MM.1S (cell line): ENCODE results near the gene MYO1F.
A peak's percentile ranks its signal among the peaks of the same experiment; 100 is the strongest.

Source experiments
- DNase-seq: peaks from one replicate; pipeline ENCODE4 v3.0.0-alpha.2; 2015
- H2AFZ ChIP-seq: fragments of 300-600 bp; sonication (generic); 2 replicates; pipeline ENCODE4 v1.6.0; 2016; ENCODE audit warnings: antibody characterized with exemption, low read length
- H3F3A ChIP-seq: fragments of 300-600 bp; sonication (generic); 2 replicates; pipeline ENCODE4 v1.6.1; 2016; ENCODE audit warnings: mild to moderate bottlenecking, antibody characterized with exemption, low read length, moderate library complexity, mixed read lengths; ENCODE audit not compliant: insufficient read depth
- H3K27ac ChIP-seq: fragments of 300-600 bp; sonication (generic); 2 replicates; pipeline ENCODE4 v1.5.1; 2016; ENCODE audit warnings: mild to moderate bottlenecking, low read length
- H3K27me3 ChIP-seq: fragments of 300-600 bp; sonication (generic); replicated peaks from 2 replicates; pipeline ENCODE4 v1.6.0; 2016; ENCODE audit warnings: low read length; ENCODE audit not compliant: insufficient read depth
- H3K36me3 ChIP-seq: fragments of 300-600 bp; sonication (generic); replicated peaks from 2 replicates; pipeline ENCODE4 v1.6.1; 2016; ENCODE audit warnings: mild to moderate bottlenecking, low read length, mixed read lengths; ENCODE audit not compliant: insufficient read depth
- H3K4me1 ChIP-seq: fragments of 300-600 bp; sonication (generic); 2 replicates; pipeline ENCODE4 v1.6.1; 2016; ENCODE audit warnings: low read length, mixed read lengths
- H3K4me2 ChIP-seq: fragments of 300-600 bp; sonication (generic); 2 replicates; pipeline ENCODE4 v1.6.0; 2016; ENCODE audit warnings: low read depth, low read length
- H3K4me3 ChIP-seq: fragments of 300-600 bp; sonication (generic); 2 replicates; pipeline ENCODE4 v1.5.1; 2016; ENCODE audit warnings: low read length, mixed read lengths
- H3K79me2 ChIP-seq: fragments of 300-600 bp; sonication (generic); 2 replicates; pipeline ENCODE4 v1.6.1; 2016; ENCODE audit warnings: mixed run types, low read length, mixed read lengths
- H3K9ac ChIP-seq: fragments of 300-600 bp; sonication (generic); 2 replicates; pipeline ENCODE4 v1.6.1; 2016; ENCODE audit warnings: low read length, mixed read lengths
- H3K9me2 ChIP-seq: fragments of 300-600 bp; sonication (generic); replicated peaks from 2 replicates; pipeline ENCODE4 v1.6.1; 2016; ENCODE audit warnings: mild to moderate bottlenecking, low read length, mixed read lengths; ENCODE audit not compliant: insufficient read depth
- H3K9me3 ChIP-seq: fragments of 300-600 bp; sonication (generic); replicated peaks from 2 replicates; pipeline ENCODE4 v1.6.1; 2016; ENCODE audit warnings: mild to moderate bottlenecking, low read length, mixed read lengths; ENCODE audit not compliant: insufficient read depth
- H4K20me1 ChIP-seq: fragments of 300-600 bp; sonication (generic); 2 replicates; pipeline ENCODE4 v1.6.1; 2016; ENCODE audit warnings: mild to moderate bottlenecking, low read length, moderate library complexity, mixed read lengths; ENCODE audit not compliant: insufficient read depth
- CTCF ChIP-seq: fragments of 300-600 bp; sonication (generic); IDR thresholded peaks from 2 replicates; pipeline ENCODE4 v1.5.1; 2016; ENCODE audit warnings: antibody characterized with exemption, low read length, mixed read lengths
- EZH2 ChIP-seq: fragments of 300-600 bp; sonication (generic); optimal IDR thresholded peaks from 2 replicates; pipeline ENCODE3; 2017; ENCODE audit warnings: low read depth, mild to moderate bottlenecking, antibody characterized with exemption, low read length, mixed read lengths
- EZH2phosphoT487 ChIP-seq: fragments of 300-600 bp; sonication (generic); IDR thresholded peaks from 2 replicates; pipeline ENCODE4 v1.6.1; 2018; ENCODE audit warnings: antibody characterized with exemption, low read length

The MYO1F gene

GRCh38 chr19:8475005-8475404 is 102.2 kb downstream of the MYO1F start:
- Histone ChIP-seq H3K4me1 (peaks cover 19% of the 10 kb centered on the region), H3K4me2 (no peak overlapping the region), H3F3A (peaks cover 18% of the 10 kb centered on the region), H2AFZ (no peak overlapping the region), H3K27ac (no peak overlapping the region), H3K9me3 (no peaks in the 10 kb centered on the region), H3K79me2 (peaks cover 77% of the 10 kb centered on the region), H3K9me2 (no peaks in the 10 kb centered on the region), H3K27me3 (no peaks in the 10 kb centered on the region), H3K9ac (no peak overlapping the region), H3K36me3 (peaks cover 11% of the 10 kb centered on the region), H3K4me3 (no peak overlapping the region), H4K20me1 (peaks cover 21% of the 10 kb centered on the region)
- no peak for DNase-seq
- TF ChIP-seq CTCF: no peak
- no peak for TF ChIP-seq EZH2
- TF ChIP-seq EZH2phosphoT487: no peak

DNA sequence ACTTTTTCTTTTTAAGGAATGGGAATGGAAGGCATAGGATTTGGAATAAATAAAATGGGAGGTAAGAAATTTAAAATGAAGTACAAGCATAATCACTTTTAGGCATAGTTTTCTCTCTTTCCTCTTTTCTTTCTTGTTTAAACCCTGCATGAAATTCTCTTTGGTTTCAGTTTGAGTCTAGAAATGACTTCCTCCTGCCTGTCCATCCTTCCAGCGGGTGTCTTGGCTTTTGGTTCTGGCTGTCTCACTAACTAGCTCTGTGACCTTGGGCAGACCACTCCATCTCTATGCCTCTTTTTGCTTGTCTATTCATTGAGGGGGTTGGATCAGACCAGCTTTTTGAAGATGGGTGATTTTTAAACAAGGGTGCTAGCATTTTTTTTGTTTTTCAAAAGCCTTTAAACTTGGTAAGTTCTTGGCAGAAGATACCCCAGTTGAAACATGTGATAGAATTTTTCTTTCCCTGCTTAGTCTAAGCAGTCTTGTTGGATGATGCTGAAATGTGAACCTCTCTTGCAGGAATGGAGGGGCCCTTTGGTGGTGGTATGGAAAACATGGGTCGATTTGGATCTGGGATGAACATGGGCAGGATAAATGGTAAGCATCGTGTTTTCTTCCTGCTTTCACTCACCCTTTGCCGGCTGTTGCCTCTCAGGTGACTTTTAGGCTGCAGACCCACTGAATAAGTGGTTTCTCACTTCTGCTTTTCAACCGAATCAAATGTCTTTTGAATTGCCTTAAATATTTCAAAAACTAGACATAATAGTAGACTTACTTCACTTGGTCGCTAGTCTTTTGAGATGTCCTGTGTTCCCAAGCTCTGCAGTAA is 103.4 kb downstream of the MYO1F start:
- peak overlapping the region; percentile 60; the same call in 1 of the 2 replicates for H3K27ac ChIP-seq
- no peak overlapping the region for H3K9ac ChIP-seq
- no peaks in the 10 kb centered on the region for H3K9me2 ChIP-seq
- no peaks in the 10 kb centered on the region for H3K27me3 ChIP-seq
- peaks cover 19% of the 10 kb centered on the region for H3K4me1 ChIP-seq
- peaks cover 21% of the 10 kb centered on the region for H4K20me1 ChIP-seq
- H3K4me2 ChIP-seq: peak overlapping the region; percentile 29
- TF ChIP-seq CTCF (no peak), EZH2 (no peak), EZH2phosphoT487 (no peak)
- DNase-seq: peak; percentile 21
- H3K79me2 ChIP-seq: peaks cover 82% of the 10 kb centered on the region
- peak overlapping the region; percentile 7; the same call in 1 of the 2 replicates for H3K4me3 ChIP-seq
- no peak overlapping the region for H2AFZ ChIP-seq
- peaks cover 20% of the 10 kb centered on the region for H3K36me3 ChIP-seq
- H3K9me3 ChIP-seq: no peaks in the 10 kb centered on the region
- H3F3A ChIP-seq: peaks cover 18% of the 10 kb centered on the region
